K562 (cell line): ENCODE results near the gene PRKRIP1. TPM values are rescaled to one million over a fixed set of nuclear protein-coding genes. Genes with fewer than 3 reads are reported as not detected.
A peak's percentile ranks its signal among the peaks of the same experiment; 100 is the strongest.

Experiments used
- ATF1 ChIP-seq, 2 experiments: fragments of 450-650 bp in 1 of 2; IDR thresholded peaks; 2 replicates each; pipeline ENCODE4 v1.6.1; 2016; ENCODE audit warnings: missing compliant biosample characterization in 1 of 2, missing genetic modification characterization in 1 of 2
- CEBPG ChIP-seq, 3 experiments: fragments of 200-800 bp in 1 of 3; sonication (Bioruptor generic) in 1 of 3; sonication (generic) in 1 of 3; formaldehyde crosslinking in 1 of 3; IDR thresholded peaks in 2 of 3; conservative IDR thresholded peaks in 1 of 3; 2 replicates each; pipeline versions ENCODE4 v1.6.1 to v1.8.0; 2016 to 2022; ENCODE audit warnings: missing compliant biosample characterization in 2 of 3, missing genetic modification characterization in 2 of 3, mild to moderate bottlenecking in 1 of 3, missing genetic modification reagents in 1 of 3
- CREM ChIP-seq: IDR thresholded peaks from 2 replicates; pipeline ENCODE4 v1.6.1; 2014; ENCODE audit warnings: antibody characterized with exemption, low read depth
- HCFC1 ChIP-seq: IDR thresholded peaks from 2 replicates; pipeline ENCODE4 v1.6.1; 2012; ENCODE audit warnings: low read depth, low read length, improper control_type of control experiment
- JUND ChIP-seq, 2 experiments: IDR thresholded peaks; 2 replicates in 1 of 2; 3 replicates in 1 of 2; pipeline ENCODE4 v1.6.1; 2011; ENCODE audit warnings: borderline replicate concordance in 2 of 2, low read depth in 2 of 2, low read length in 2 of 2, improper control_type of control experiment in 1 of 2, missing biosample characterization in 1 of 2, missing genetic modification characterization in 1 of 2, missing genetic modification reagents in 1 of 2
- OTX1 ChIP-seq: fragments of 450-650 bp; formaldehyde crosslinking; IDR thresholded peaks from 2 replicates; pipeline ENCODE4 v1.4.0; 2022; ENCODE audit warnings: mild to moderate bottlenecking
- SMC3 ChIP-seq: conservative IDR thresholded peaks from 2 replicates; pipeline ENCODE4 v1.6.1; 2011; ENCODE audit warnings: low read depth, low read length, improper control_type of control experiment; ENCODE audit not compliant: insufficient read depth
- XRCC5 ChIP-seq: fragments of 200-400 bp; formaldehyde crosslinking; IDR thresholded peaks from 2 replicates; pipeline ENCODE4 v1.6.1; 2017; ENCODE audit warnings: low read depth, mild to moderate bottlenecking, low read length
- ZNF699 ChIP-seq: fragments of 250-450 bp; sonication (Bioruptor Pico); IDR thresholded peaks from 2 replicates; pipeline ENCODE4 v1.8.0; 2021; ENCODE audit warnings: mild to moderate bottlenecking, moderate library complexity; ENCODE audit not compliant: insufficient replicate concordance
- polyA plus RNA-seq, 8 experiments: library from polyadenylated mRNA; depleted of rRNA in 4 of 8; stranded (reverse) in 5 of 8; unstranded in 3 of 8; fragments of >200 nt; fragmentation: Nextera tagmentation in 2 of 8; fragmentation: Illumina TruSeq in 1 of 8; extraction: Ambion mirVana in 2 of 8; extraction: Trizol in 1 of 8; gene quantifications; 2 replicates each; pipeline versions ENCODE4 v1.2.1 to v1.2.3, GENCODE V29; 2011 to 2014; ENCODE audit warnings: inconsistent platforms in 1 of 8, missing spikeins in 1 of 8
- total RNA-seq, 7 experiments: library from RNA; depleted of rRNA in 6 of 7; stranded (reverse); fragments of >200 nt in 6 of 7; fragmentation: Illumina TruSeq in 2 of 7; extraction: Trizol in 2 of 7; gene quantifications; 2 replicates each; pipeline versions ENCODE4 v1.2.1 to v1.2.3, GENCODE V29; 2011 to 2021; ENCODE audit warnings: low replicate concordance in 1 of 7
- TF ChIP-seq, protein P1 (sequence below): sonication (generic); formaldehyde crosslinking; IDR thresholded peaks from 2 replicates; pipeline ENCODE4 v1.8.0; 2022; ENCODE audit warnings: mild to moderate bottlenecking, missing genetic modification reagents
- TF ChIP-seq, protein P2 (sequence below), 2 experiments: fragments of 450-650 bp in 1 of 2; sonication (generic) in 1 of 2; formaldehyde crosslinking in 1 of 2; IDR thresholded peaks in 1 of 2; conservative IDR thresholded peaks in 1 of 2; 2 replicates each; pipeline versions ENCODE4 v1.6.1 to v1.8.1; 2016 to 2023; ENCODE audit warnings: mild to moderate bottlenecking in 2 of 2, moderate library complexity in 2 of 2, inconsistent platforms in 1 of 2, missing genetic modification reagents in 1 of 2
- TF ChIP-seq, protein P3 (sequence below): sonication (generic); formaldehyde crosslinking; IDR thresholded peaks from 2 replicates; pipeline ENCODE4 v1.8.1; 2023; ENCODE audit warnings: mild to moderate bottlenecking, missing genetic modification reagents
- TF ChIP-seq, protein P4 (sequence below): fragments of 450-650 bp; formaldehyde crosslinking; IDR thresholded peaks from 2 replicates; pipeline ENCODE4 v1.4.0; 2020; ENCODE audit warnings: mild to moderate bottlenecking, moderate library complexity
- TF ChIP-seq, protein P5 (sequence below), 3 experiments: fragments of 200-800 bp in 1 of 3; sonication (Bioruptor generic) in 1 of 3; sonication (generic) in 1 of 3; formaldehyde crosslinking in 1 of 3; IDR thresholded peaks; 2 replicates each; pipeline versions ENCODE4 v1.6.1 to v1.8.0; 2016 to 2022; ENCODE audit warnings: mild to moderate bottlenecking in 2 of 3, missing compliant biosample characterization in 2 of 3, missing genetic modification characterization in 2 of 3, missing genetic modification reagents in 1 of 3

Gene PRKRIP1
- total and polyA plus RNA-seq, 9 of the 15 experiments (the other 6 are each of a cell fraction or from before 2014, with no cell fraction given), result 14.9 to 52.1 (median 19.8) TPM

DNA sequence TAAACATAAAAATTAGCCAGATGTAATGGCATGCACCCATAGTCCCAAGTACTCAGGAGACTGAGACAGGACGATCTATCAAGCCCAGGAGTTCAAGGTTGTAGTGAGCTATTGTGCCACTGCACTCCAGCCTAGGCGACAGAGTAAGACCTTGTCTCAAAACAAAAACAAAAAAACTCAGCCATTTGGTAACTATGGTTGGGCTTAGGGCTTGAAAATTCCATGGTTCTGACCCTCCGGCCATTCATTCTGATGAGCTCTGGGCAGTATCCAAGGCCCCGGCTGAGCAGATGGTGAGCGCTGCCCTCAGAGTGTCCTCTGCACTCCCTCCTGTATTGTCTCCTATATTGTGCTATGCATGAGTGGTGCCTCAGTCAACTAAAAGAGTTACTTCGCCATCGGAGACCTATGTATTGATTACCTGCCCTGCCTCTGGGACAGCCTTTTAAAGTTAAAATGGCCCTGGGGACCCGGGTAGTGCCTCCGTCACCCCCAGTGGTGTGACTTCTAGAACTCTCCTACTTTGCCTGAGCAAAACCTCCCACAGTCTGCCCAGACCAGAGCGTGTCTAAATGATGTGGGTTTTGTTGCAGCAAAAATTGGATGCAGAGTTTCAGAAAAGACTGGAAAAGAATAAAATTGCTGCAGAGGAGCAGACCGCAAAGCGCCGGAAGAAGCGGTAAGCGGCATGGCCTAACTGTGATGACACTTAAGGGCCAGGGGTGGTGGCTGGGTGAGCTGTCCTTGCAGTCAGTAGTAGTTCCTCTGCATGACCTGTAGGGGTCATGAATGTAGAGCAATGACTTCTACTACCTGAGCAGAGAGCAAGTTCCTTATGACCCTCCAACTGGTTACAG, 8.1 kb downstream of the PRKRIP1 start (continued):
- TF ChIP-seq, protein P1, sequence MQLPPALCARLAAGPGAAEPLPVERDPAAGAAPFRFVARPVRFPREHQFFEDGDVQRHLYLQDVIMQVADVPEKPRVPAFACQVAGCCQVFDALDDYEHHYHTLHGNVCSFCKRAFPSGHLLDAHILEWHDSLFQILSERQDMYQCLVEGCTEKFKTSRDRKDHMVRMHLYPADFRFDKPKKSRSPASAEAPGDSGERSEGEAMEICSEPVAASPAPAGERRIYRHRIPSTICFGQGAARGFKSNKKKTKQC, result peak; percentile 38; the same call in 1 of the 2 replicates
- TF ChIP-seq OTX1 (CRISPR knock-in tag) (no peak), XRCC5 (peak; percentile 34; the same call in 1 of the 2 replicates), HCFC1 (peak; percentile 22; the same call in 1 of the 2 replicates), JUND (IDR thresholded peaks at IDR 0.05; ENCODE audit: borderline replicate concordance, low read depth, low read length) (peak; percentile 43; the same call in 1 of the 2 replicates), JUND (tag; IDR thresholded peaks at IDR 0.05; ENCODE audit: borderline replicate concordance, low read depth, low read length) (peak; percentile 37; the same call in 1 of the 3 replicates), CEBPG (CRISPR knock-in tag; IDR thresholded peaks at IDR 0.05) (peak; percentile 45; the same call in 1 of the 2 replicates), CEBPG (tag; conservative IDR thresholded peaks at IDR 0.05 in 1 of 2, IDR thresholded peaks at IDR 0.05 in 1 of 2) (no peak), SMC3 (peak; percentile 66), CREM (peak; percentile 54), ZNF699 (CRISPR knock-in tag) (no peak), ATF1 (CRISPR knock-in tag; IDR thresholded peaks at IDR 0.05) (no peak), ATF1 (tag; IDR thresholded peaks at IDR 0.05) (0 out of 2 replicates have a peak, but pooled peaks have one; percentile 8)
- TF ChIP-seq, protein P2, sequence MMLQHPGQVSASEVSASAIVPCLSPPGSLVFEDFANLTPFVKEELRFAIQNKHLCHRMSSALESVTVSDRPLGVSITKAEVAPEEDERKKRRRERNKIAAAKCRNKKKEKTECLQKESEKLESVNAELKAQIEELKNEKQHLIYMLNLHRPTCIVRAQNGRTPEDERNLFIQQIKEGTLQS (IDR thresholded peaks at IDR 0.05), result 0 out of 2 replicates have a peak, but pooled peaks have one; percentile 8
- TF ChIP-seq, protein P2 (CRISPR knock-in tag; conservative IDR thresholded peaks at IDR 0.05), result no peak
- TF ChIP-seq, protein P3, sequence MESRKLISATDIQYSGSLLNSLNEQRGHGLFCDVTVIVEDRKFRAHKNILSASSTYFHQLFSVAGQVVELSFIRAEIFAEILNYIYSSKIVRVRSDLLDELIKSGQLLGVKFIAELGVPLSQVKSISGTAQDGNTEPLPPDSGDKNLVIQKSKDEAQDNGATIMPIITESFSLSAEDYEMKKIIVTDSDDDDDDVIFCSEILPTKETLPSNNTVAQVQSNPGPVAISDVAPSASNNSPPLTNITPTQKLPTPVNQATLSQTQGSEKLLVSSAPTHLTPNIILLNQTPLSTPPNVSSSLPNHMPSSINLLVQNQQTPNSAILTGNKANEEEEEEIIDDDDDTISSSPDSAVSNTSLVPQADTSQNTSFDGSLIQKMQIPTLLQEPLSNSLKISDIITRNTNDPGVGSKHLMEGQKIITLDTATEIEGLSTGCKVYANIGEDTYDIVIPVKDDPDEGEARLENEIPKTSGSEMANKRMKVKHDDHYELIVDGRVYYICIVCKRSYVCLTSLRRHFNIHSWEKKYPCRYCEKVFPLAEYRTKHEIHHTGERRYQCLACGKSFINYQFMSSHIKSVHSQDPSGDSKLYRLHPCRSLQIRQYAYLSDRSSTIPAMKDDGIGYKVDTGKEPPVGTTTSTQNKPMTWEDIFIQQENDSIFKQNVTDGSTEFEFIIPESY (CRISPR knock-in tag), result peak; percentile 97
- TF ChIP-seq, protein P4, sequence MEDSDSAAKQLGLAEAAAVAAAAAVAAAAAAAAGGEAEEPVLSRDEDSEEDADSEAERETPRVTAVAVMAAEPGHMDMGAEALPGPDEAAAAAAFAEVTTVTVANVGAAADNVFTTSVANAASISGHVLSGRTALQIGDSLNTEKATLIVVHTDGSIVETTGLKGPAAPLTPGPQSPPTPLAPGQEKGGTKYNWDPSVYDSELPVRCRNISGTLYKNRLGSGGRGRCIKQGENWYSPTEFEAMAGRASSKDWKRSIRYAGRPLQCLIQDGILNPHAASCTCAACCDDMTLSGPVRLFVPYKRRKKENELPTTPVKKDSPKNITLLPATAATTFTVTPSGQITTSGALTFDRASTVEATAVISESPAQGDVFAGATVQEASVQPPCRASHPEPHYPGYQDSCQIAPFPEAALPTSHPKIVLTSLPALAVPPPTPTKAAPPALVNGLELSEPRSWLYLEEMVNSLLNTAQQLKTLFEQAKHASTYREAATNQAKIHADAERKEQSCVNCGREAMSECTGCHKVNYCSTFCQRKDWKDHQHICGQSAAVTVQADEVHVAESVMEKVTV (CRISPR knock-in tag), result peak; percentile 53; the same call in 1 of the 2 replicates
- TF ChIP-seq, protein P5, sequence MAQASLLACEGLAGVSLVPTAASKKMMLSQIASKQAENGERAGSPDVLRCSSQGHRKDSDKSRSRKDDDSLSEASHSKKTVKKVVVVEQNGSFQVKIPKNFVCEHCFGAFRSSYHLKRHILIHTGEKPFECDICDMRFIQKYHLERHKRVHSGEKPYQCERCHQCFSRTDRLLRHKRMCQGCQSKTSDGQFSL (CRISPR knock-in tag; IDR thresholded peaks at IDR 0.05), result no peak
- TF ChIP-seq, protein P5 (tag; IDR thresholded peaks at IDR 0.05), result no peak
